NCI-H345 (cell line): ENCODE measurements around the gene EFEMP1.
"Not testable (repeated sequence)": the region's sequence is repeated elsewhere in the genome, so short reads cannot be mapped to it uniquely, and the experiment has no call there.

Experiments
- DNase-seq: peaks from one replicate; lab custom pipeline; 2025; lab: John Stamatoyannopoulos, UW

Gene EFEMP1

DNA sequence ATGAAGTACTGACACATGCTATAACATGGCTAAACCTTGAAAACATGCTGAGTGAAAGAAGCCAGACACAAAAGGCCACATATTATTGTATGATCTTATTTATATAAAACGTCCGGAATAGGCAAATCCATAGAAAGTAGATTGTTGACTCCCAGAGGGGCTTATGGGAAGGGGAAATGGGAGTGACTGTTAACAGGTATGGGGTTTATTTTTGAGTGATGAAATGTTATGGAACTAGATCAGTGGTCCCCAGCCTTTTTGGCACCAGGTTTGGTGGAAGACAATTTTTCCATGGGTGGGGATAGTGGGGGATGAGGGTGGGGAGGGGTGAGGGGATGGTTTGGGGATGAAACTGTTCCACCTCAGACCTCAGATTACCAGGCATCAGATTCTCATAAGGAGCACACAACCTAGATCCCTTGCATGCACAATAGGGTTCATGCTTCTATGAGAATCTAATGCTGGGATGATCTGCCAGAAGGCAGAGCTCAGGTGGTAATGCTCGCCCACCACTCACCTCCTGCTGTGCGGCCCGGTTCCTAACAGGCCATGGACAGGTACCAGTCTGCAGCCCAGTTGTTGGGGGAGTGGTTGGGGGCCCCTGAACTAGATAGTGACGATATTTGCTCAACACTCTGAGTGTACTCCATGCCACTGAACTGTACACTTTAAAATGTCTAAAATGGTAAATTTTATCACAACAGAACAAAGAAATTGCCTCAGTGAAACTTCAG is 59.1 kb downstream of the EFEMP1 start:
- no peak for DNase-seq

DNA sequence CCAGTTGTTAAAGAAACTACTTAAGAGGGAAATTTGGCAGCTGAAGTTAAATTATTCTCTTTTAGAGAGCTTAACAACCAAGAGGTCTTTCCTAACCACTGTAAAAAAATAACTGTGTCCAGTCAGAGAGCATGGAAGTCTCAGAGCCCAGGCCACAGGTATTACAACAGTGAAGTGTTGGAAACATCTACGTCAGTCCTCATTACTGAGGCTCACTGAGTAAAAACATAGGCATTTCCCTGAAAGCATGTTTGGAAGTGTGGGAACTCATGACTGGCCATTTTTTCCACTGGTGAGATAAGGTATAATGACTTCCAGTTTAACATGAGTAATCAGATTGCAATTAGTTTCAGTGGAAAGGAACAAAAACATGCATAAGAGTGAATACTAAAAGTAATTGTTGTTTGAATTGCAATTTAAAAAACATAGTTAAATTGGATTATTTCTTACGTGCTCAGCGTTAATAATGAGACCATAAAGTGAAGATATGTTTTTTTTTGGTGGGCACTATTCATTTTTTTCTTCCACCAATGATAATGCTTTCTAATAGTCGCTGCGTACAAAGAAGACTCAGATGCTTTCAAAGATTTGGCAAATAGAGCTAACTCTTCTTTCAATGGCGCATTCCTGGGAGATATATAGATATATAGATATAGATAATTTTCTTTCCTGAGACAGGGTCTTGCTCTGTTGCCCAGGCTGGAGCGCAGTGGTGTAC is 60.8 kb downstream of the EFEMP1 start:
- no peak for DNase-seq

DNA sequence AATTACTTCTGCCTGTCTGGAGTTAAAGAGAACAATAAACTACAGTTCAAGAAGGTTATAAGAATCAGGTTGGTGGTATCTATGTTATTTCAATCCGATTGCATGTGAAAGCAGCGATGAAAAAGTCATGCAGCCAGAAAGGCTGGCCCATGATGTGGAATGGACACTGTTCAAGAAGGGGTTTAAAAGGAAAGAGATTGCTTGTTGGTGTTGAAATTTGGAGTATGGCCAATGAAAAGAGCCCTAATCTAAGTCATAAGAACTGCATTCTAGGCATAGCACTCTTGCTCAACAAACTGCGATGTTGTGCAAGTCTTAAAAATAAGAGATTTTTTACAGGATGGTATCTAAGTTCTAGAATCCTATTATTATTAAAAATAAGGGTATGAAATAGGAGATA is 61.3 kb downstream of the EFEMP1 start:
- DNase-seq, result no peak

DNA sequence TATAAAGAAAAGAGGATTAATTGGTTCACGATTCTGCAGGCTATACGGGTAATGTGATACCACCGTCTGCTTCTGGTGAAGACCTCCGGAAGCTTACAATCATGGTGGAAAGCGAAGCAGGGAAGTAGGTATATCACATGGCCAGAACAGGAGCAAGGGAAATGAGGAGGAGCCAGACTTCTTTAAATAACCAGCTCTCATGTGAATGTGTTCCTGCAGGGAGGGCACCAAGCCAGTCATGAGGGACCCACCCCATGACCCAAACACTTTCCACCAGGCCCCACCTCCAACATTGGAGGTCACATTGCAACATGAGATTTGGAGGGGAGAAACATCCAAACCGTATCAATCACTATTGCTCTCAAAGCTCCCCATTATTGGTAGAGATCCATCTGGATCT is 61.8 kb downstream of the EFEMP1 start:
- no peak for DNase-seq

DNA sequence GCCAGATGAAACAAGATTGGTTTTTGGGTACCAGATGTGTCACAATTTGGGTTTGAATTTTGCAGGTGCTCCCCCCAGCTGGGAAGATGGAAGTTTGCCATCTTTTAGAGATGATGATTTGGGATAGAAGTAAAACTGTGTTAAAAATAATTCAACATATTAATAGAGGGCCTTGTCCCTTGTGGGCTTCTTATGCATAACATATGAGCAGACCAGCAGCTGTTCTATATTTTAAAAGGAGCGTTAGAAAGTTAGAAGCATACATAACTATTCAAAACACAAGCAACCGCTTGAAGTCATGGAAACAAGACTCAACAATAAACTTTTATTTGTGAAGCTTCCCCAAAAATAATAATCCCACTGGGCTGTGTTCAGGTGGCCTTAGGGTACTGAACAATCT is 62.8 kb downstream of the EFEMP1 start:
- DNase-seq, result no peak

DNA sequence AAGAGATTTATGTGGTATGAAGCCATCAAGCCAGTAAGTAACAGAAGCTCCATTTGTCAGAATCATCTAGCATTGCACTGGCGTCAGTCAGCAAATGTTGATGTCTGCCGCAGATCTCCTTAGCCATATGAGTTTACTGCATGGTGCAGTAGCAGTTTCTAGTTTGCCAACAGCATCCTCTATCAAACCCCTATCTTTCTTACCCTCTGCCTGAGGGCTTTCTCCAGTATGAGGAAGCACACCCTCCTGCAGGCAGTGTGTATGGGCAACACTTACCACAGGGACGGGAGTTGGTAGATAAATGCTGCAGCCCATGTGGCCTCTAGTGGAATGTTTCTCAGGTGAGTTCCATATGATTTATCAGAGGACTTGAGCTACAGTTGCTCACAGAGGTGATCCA is 63.7 kb downstream of the EFEMP1 start:
- DNase-seq, result no peak

DNA sequence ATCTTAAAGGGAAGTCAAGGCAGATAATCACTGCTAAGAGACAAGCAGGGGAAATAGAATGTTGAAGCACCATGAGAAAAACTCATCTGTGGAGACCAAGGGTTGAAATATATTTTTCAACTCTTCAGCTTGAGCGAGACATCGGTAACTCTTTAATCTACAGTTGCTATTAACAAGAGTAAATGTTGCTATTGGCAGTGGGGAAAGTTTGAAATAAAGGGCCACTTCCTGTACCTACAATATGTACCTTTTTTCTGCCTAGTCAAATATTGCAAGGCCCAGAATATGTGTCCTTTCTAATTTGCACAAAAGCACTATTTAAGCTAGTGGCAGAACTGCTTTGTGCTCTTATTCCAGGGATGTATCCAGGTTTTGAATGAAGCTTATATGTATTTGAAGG is 65.8 kb downstream of the EFEMP1 start:
- DNase-seq, result no peak

DNA sequence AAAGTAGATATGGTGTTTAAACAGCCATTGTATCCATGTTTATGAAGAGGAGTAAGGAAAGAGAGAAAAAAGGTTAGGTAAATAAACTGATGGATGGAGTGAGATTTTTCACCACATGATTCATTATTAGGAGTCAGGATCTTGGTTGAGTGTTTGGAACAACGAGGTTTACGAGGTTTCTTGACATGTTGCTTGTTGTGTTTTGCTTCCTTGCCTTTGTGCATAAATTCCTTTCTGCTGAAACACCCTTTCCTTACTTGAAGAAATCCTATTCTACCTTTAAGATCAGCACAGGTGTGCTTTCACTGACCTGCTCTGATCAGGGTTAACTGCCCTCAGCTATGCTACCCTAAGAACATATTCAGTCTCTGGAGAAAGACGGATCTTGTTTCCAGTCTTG is 66.6 kb downstream of the EFEMP1 start:
- no peak for DNase-seq

DNA sequence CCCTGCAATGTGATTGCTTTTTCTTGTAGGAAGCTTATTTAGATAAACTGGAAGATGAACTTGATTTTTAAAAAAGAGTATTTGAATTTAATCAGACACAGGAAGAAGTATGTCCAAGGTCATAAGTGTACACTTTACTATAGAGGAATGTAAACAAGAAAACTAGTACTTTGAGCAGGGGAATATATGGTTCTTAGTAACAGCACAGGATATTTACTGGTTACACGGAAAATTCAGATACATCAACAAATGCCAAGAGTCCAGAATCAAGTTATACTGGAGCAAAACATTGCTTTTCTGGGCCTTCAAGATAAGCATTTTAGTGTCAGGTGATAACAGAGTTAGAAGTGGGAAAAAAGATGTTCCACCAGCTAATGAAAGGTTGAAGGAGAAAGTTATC is 75.5 kb downstream of the EFEMP1 start:
- DNase-seq, result no peak

DNA sequence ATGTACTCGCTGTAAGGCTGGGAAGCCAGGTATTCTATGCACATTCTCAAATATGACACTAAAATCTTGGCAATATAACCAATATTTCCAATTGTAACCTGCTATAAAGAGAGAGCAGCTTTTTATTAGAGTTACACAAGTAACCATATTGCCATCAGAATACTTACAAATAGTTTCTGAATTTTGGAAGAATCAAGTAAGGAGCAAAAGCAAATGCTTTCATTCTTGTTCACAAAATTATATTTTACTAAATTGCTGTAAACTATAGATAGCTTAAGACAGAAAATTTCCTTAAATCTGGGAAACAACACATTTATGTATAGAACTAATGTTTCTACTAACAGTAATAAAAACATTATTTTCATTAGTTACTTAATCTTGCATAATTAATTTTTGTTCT is 77.2 kb downstream of the EFEMP1 start:
- no peak for DNase-seq

DNA sequence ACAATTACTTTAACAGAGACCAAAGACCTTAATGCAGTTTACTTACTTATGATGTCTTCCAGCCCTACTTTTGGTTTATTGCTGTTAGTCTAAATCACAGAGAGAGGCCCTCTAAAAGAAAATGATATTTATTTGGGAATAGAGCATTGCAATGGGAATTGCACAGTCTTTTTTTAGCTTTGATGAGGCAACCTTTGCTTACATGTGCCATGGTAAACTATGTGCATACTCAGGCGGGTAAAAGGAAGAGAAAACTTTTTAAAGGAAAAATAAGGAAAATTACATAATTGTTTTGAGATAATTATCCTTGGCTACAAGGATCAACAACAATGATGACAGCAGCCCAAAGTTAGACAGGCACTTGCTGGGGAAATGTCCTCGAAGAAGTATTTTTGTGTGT is 78.6 kb downstream of the EFEMP1 start:
- DNase-seq, result no peak

DNA sequence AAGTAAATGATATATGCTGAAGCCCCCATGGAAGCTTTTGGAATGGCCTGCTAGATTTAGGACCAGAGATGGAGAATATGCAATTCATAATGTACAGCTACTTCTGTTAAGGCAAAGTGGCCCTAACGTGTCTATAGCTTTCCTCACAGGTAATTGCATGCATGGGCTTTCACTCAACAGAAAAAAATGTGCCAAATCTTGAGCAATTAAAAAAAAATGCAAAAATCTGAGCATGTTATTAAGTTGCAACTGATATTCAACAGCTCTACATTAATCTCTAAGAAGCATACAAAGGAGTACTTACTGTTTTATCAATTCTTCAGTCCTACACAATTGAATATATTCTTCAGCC is 79.6 kb downstream of the EFEMP1 start:
- no peak for DNase-seq

DNA sequence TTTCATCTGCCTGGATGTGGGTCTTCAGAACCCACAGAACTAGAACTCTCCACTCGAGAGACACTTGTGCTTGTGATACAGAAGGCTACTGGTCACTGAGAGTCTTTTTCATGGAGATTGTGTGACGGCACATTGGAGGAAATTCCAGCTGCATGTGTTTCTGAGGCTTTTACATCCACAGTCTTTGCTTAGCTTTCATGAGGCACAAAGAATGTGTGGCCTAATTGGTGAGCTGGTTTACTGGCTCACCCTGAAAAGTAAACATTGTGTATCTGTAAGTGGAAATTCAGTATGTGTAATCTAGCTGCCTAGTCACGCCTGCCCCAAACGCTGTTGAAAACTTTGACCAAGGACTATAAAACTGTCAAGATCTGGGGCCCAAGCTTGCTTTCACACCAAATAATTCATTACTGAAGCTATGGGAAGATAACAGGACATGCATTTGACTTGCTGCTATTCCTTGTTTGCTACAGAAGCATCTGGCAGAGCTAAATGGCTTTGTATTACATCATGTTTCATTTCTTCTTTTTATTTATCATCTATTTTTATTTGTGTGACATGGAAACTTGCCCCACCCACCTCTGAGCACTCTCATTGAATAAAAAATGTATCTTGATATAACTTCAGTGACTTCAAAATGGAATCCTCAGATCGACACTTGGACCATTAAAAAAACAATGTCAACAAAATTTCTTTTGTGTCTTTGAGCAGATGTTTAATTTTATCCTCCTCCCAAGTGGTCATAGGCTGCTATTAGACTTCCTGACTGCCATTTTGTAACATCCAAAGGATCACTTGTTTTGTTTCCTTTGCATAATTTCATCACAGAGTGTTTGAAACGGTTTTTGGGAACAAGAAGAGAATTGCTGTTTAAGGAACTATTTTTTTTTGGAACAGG is 80.2 kb downstream of the EFEMP1 start:
- peak; percentile 54 for DNase-seq

DNA sequence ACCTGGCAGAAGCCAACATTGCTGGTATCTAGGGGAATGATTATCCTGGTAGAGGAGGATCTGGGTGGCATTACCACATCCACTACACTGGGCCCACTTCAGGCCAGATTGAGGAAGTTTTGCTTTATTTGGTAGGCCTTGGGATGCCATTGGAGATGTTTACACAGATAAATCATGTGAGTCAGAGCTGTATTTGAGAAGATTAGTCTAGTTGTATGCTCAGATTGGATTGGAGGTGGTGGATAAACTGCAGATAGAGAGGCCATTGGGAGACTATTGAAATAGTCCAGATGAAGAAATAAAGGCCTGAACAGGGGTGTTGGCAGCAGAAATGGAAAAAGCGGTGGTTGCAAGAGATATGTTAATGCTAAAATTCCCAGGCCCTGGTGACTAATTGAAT is 81.5 kb downstream of the EFEMP1 start:
- no peak for DNase-seq

DNA sequence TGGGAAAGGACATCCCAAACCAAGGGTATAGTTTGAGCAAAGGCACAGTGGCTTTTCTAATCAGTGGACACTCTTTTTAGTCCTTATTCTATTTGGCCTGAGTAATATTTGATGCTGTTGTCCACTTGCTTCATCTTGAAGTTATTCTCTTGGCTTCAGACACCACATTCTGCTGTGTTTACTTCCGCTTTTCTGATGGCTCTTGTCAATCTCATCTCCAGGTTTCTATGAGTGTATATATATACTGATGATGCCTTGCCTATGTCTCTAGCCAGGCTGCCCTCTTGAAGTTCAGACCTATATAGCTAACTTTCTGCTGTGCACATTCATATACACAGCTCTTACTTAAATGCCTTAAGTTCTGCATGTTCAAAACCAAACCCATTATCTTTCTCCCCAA is 83.1 kb downstream of the EFEMP1 start:
- no peak for DNase-seq

DNA sequence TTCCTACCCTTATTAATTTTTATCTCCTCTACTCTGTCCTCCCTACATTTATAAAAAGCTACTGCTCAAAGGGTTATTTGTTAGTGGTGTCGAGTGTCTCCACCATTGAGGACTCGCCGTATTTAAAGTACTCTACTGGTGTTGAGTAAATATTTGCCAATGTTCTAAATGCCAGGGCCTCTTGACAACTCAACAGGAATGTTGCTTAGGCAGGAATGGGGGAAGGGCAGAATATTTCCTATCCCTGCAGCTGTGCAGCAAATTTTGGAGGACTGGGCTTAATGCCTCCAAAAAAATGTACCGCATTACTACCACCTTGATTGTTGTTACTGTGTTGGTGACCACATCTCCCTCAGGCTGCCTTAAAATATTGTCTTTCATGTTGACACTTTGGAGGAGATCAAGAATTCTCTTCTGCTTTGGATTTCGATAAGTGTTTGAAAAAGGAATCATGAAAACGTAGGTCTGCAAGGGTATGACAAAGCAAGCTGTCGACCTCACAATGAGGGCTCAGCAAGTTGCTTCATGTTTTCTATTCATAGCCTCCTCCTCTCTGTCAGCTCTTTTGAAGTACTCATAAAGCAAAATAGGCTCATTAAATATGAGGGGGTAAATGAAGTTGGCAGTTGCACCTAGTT is 84.3 kb downstream of the EFEMP1 start:
- DNase-seq, result peak; percentile 96

DNA sequence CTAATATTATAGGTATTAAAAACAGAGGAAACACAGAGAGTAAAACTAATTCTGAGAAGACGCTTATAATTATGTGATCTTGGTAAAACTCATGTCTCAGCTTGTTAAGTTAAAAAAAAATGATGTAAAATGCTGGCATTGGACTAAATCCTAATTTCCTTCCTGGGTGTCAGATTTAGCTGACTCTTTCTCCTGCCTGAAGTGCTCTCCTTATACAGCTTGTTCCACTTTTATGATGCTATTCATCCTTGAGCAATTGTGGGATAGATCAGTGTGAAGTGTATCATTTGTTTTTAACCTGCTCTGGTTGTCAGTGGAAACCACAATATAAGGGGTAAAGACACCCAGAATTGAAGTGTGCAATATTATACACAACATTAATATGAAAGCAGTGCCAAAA is 84.9 kb downstream of the EFEMP1 start:
- DNase-seq, result peak; percentile 23

DNA sequence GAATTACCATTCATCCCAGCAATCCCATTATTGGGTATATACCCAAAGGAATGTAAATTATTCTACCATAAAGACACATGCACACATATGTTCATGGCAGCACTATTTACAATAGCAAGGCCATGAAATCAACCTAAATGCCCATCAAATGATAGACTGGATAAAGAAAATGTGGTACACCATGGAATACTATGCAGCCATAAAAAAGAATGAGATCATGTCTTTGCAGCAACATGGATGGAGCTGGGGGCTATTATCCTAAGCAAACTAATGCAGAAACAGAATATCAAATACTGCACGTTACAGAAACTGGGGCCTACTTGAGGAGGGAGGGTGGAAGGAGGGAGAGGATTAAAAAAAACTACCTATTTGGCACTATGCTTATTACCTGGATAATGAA is 85.5 kb downstream of the EFEMP1 start:
- DNase-seq, result not testable (repeated sequence)

DNA sequence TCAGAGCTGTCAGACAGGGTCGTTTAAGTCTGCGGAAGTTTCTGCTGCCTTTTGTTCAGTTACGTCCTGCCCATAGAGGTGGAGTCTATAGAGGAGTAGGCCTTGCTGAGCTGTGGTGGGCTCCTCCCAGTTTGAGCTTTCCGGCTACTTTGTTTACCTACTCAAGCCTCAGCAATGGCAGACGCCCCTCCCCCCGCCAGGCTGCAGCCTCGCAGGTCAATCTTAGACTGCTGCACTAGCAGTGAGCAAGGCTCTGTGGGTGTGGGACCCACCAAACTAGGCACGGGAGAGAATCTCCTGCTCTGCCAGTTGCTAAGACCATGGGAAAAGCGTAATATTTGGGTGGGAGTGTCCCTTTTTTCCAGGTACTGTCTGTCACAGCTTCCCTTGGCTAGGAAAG is 86.5 kb downstream of the EFEMP1 start:
- no peak for DNase-seq

DNA sequence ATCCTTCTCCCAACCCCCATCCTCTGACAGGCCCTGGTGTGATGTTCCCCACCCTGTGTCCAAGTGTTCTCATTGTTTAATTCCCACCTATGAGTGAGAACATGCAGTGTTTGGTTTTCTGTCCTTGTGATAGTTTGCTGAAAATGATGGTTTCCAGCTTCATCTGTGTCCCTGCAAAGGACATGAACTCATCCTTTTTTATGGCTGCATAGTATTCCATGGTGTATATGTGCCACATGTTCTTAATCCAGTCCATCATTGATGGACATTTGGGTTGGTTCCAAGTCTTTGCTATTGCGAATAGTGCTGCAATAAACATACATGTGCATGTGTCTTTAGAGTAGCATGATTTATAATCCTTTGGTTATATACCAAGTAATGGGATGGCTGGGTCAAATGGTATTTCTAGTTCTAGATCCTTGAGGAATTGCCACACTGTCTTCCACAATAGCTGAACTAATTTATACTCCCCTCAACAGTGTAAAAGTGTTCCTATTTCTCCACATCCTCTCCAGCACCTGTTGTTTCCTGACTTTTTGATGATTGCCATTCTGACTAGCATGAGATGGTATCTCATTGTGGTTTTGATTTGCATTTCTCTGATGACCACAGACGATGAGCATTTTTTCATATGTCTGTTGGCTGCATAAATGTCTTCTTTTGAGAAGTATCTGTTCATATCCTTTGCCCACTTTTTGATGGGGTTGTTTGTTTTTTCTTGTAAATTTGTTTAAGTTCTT is 91.7 kb downstream of the EFEMP1 start:
- not testable (repeated sequence) for DNase-seq

DNA sequence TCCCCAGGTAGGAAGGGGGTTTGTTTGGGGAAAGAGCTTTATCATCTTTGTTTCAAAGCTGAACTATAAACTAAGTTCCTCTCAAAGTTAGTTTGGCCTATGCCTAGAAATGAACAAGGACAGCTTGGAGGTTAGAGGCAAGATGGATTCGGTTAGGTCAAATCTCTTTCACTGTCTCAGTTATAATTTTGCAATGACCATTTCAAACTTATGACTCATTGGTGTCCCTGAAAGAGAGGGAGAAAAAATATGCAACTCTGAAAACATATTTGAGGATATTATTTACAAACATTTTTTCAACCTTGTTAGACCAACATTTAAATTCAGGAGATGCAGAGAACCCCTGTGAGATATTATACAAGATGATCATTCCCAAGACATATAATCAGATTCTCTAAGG is 95.7 kb downstream of the EFEMP1 start:
- no peak for DNase-seq

DNA sequence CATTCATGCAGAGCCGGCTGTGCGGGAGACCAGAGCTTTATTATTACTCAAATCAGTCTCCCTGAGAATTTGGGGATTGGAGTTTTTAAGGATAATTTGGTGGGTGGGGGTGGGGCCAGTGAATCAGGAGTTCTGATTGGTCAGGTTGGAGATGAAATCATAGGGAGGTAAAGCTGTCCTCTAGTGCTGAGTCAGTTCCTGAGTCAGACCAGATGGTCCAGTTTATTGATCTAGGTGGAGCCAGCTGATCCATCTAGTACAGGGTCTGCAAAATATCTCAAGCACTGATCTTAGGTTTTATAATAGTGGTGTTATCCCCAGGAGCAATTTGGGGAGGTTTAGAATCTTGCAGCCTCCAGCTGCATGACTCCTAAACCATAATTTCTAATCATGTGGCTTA is 96.2 kb downstream of the EFEMP1 start:
- DNase-seq, result not testable (repeated sequence)
